HepG2 (cell line): ENCODE results near the gene LZTS2. TPM values are rescaled to one million over a fixed set of nuclear protein-coding genes. Genes with fewer than 3 reads are reported as not detected.

Source experiments
- ETV6 ChIP-seq: sonication (generic); formaldehyde crosslinking; conservative IDR thresholded peaks from 2 replicates; pipeline ENCODE4 v1.4.0; 2020; ENCODE audit warnings: missing genetic modification reagents
- GABPB1 ChIP-seq: IDR thresholded peaks from 2 replicates; pipeline ENCODE4 v1.6.1; 2016; ENCODE audit warnings: mild to moderate bottlenecking, missing genetic modification reagents, moderate library complexity, missing compliant biosample characterization
- GZF1 ChIP-seq: sonication (generic); formaldehyde crosslinking; IDR thresholded peaks from 2 replicates; pipeline ENCODE4 v1.5.1; 2020; ENCODE audit warnings: mild to moderate bottlenecking, missing genetic modification reagents
- HCFC1 ChIP-seq: fragments of 150-350 bp; IDR thresholded peaks from 2 replicates; pipeline ENCODE4 v1.6.1; 2014; ENCODE audit warnings: low read depth, low read length
- HDAC6 ChIP-seq: fragments of 200-600 bp; sonication (generic); IDR thresholded peaks from 2 replicates; pipeline ENCODE4 v1.7.0; 2017; ENCODE audit warnings: mild to moderate bottlenecking, antibody characterized with exemption, low read length, low read depth
- HHEX ChIP-seq: IDR thresholded peaks from 2 replicates; pipeline ENCODE4 v1.6.1; 2016; ENCODE audit warnings: control low read depth
- HOXA5 ChIP-seq: sonication (generic); formaldehyde crosslinking; IDR thresholded peaks from 2 replicates; pipeline ENCODE4 v1.4.0; 2020; ENCODE audit warnings: missing genetic modification reagents
- PLRG1 ChIP-seq: fragments of 450-650 bp; conservative IDR thresholded peaks from 2 replicates; pipeline ENCODE4 v1.6.1; 2016
- SKI ChIP-seq: fragments of 450-650 bp; IDR thresholded peaks from one replicate; pipeline ENCODE4 v1.6.1; 2018; ENCODE audit warnings: mild to moderate bottlenecking; ENCODE audit not compliant: partially characterized antibody
- STAG1 ChIP-seq: sonication (generic); formaldehyde crosslinking; IDR thresholded peaks from 2 replicates; pipeline ENCODE4 v1.4.0; 2020; ENCODE audit warnings: missing genetic modification reagents
- TCF12 ChIP-seq, 2 experiments: fragments of 450-650 bp in 1 of 2; sonication (generic) in 1 of 2; formaldehyde crosslinking in 1 of 2; IDR thresholded peaks; 2 replicates each; pipeline versions ENCODE4 v1.6.1 to v1.8.0; 2017 to 2022; ENCODE audit warnings: antibody characterized with exemption in 1 of 2, mild to moderate bottlenecking in 1 of 2, missing genetic modification reagents in 1 of 2, moderate library complexity in 1 of 2
- ZNF317 ChIP-seq: sonication (generic); formaldehyde crosslinking; IDR thresholded peaks from 2 replicates; pipeline ENCODE4 v1.5.0; 2020; ENCODE audit warnings: mild to moderate bottlenecking, missing genetic modification reagents
- ZNF460 ChIP-seq: sonication (generic); formaldehyde crosslinking; IDR thresholded peaks from 2 replicates; pipeline ENCODE4 v1.5.1; 2020; ENCODE audit warnings: missing genetic modification reagents, mild to moderate bottlenecking, borderline replicate concordance
- ZNF790 ChIP-seq: sonication (generic); formaldehyde crosslinking; IDR thresholded peaks from 2 replicates; pipeline ENCODE4 v1.8.0; 2022; ENCODE audit warnings: missing genetic modification reagents, mild to moderate bottlenecking, borderline replicate concordance
- ZNF891 ChIP-seq: sonication (generic); formaldehyde crosslinking; IDR thresholded peaks from 2 replicates; pipeline ENCODE4 v1.5.0; 2020; ENCODE audit warnings: mild to moderate bottlenecking, missing genetic modification reagents
- polyA plus RNA-seq, 8 experiments: library from polyadenylated mRNA; depleted of rRNA in 3 of 8; stranded (reverse) in 7 of 8; unstranded in 1 of 8; fragments of >200 nt; fragmentation: Illumina TruSeq in 4 of 8; extraction: Trizol in 4 of 8; gene quantifications; 2 replicates each; pipeline versions ENCODE4 v1.2.1 to v1.2.3, GENCODE V29; 2011 to 2016; ENCODE audit warnings: low read depth in 4 of 8, missing spikeins in 1 of 8, mixed read lengths in 1 of 8; ENCODE audit not compliant: insufficient read depth in 1 of 8
- total RNA-seq, 5 experiments: library from RNA; depleted of rRNA; stranded (reverse); fragments of >200 nt; fragmentation: Illumina TruSeq; extraction: Trizol; gene quantifications; 2 replicates each; pipeline ENCODE4 v1.2.3, GENCODE V29; 2016; ENCODE audit warnings: low read depth in 1 of 5
- TF ChIP-seq, protein P1 (sequence below), 2 experiments: sonication (generic) in 1 of 2; formaldehyde crosslinking in 1 of 2; IDR thresholded peaks; 2 replicates each; pipeline versions ENCODE4 v1.4.0 to v1.6.1; 2018 to 2020; ENCODE audit warnings: missing genetic modification reagents in 2 of 2, borderline replicate concordance in 1 of 2, low read depth in 1 of 2, mild to moderate bottlenecking in 1 of 2, missing biosample characterization in 1 of 2
- TF ChIP-seq, protein P2 (sequence below): sonication (generic); formaldehyde crosslinking; IDR thresholded peaks from 2 replicates; pipeline ENCODE4 v1.5.1; 2020; ENCODE audit warnings: missing genetic modification reagents, mild to moderate bottlenecking, borderline replicate concordance
- TF ChIP-seq, protein P3 (sequence below): sonication (generic); formaldehyde crosslinking; IDR thresholded peaks from 2 replicates; pipeline ENCODE4 v1.8.0; 2022; ENCODE audit warnings: mild to moderate bottlenecking, missing genetic modification reagents
- TF ChIP-seq, protein P4 (sequence below): sonication (generic); formaldehyde crosslinking; IDR thresholded peaks from 2 replicates; pipeline ENCODE4 v1.5.0; 2020; ENCODE audit warnings: mild to moderate bottlenecking, missing genetic modification reagents, borderline replicate concordance
- TF ChIP-seq, protein P5 (sequence below): sonication (generic); formaldehyde crosslinking; IDR thresholded peaks from 2 replicates; pipeline ENCODE4 v1.5.0; 2020; ENCODE audit warnings: mild to moderate bottlenecking, low read depth, missing genetic modification reagents, borderline replicate concordance
- TF ChIP-seq, protein P6 (sequence below): sonication (generic); formaldehyde crosslinking; IDR thresholded peaks from 2 replicates; pipeline ENCODE4 v1.5.0; 2020; ENCODE audit warnings: missing genetic modification reagents

LZTS2 gene
- total and polyA plus RNA-seq, 2 of the 13 experiments (the other 11 are each of a cell fraction or from before 2014, with no cell fraction given), result 43.6 to 65.6 TPM

DNA sequence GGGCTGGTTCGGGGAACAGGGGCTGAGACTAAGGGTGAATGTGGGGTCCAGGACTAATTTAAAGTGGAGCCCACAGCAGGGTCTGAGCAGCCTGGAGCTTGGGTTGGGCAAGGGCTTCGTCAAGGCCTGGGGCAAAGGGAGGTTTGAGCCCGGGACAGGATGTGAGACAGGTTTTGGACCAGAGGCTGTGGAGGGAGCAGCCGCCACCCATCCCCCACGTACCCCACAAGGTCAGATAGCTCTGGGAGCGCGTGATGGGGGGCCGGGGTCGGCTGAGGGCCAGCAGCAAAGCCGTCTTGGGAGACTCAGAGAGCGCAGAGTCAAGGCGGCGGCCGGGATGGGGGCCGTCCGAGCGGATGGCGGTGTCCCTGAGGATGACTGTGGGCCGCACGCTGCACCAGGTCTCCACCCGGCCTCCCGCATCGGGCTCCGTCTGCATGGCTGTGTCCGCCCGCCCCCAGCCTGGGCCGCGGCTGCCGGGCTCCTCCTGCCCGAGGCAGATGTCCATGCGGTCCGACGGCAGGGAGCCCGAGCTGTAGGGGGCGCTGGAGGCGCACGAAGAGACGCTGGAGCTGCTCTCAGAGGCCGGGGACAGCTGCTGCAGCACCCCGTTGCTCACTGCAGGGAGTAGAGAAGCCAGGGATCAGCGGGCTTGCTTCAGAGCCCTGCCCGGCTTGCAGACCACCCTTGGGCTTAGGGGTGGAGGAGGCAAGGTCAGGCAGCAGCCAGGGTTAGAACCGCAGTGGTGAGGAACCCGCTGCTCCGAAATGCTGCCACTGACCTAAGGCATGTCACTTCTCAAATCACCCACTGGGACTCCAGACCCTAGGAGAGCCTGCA lies 19.2 kb downstream of the LZTS2 start (continued):
- TF ChIP-seq GABPB1 (CRISPR knock-in tag), result peak; percentile 75
- TF ChIP-seq HHEX (CRISPR knock-in tag), result no peak
- TF ChIP-seq, protein P1, sequence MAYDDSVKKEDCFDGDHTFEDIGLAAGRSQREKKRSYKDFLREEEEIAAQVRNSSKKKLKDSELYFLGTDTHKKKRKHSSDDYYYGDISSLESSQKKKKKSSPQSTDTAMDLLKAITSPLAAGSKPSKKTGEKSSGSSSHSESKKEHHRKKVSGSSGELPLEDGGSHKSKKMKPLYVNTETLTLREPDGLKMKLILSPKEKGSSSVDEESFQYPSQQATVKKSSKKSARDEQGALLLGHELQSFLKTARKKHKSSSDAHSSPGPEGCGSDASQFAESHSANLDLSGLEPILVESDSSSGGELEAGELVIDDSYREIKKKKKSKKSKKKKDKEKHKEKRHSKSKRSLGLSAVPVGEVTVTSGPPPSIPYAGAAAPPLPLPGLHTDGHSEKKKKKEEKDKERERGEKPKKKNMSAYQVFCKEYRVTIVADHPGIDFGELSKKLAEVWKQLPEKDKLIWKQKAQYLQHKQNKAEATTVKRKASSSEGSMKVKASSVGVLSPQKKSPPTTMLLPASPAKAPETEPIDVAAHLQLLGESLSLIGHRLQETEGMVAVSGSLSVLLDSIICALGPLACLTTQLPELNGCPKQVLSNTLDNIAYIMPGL (CRISPR knock-in tag; IDR thresholded peaks at IDR 0.05; ENCODE audit: borderline replicate concordance in 1 of 2, low read depth in 1 of 2), result peak; percentile 97
- TF ChIP-seq, protein P2, sequence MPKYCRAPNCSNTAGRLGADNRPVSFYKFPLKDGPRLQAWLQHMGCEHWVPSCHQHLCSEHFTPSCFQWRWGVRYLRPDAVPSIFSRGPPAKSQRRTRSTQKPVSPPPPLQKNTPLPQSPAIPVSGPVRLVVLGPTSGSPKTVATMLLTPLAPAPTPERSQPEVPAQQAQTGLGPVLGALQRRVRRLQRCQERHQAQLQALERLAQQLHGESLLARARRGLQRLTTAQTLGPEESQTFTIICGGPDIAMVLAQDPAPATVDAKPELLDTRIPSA (CRISPR knock-in tag), result no peak
- TF ChIP-seq, protein P3, sequence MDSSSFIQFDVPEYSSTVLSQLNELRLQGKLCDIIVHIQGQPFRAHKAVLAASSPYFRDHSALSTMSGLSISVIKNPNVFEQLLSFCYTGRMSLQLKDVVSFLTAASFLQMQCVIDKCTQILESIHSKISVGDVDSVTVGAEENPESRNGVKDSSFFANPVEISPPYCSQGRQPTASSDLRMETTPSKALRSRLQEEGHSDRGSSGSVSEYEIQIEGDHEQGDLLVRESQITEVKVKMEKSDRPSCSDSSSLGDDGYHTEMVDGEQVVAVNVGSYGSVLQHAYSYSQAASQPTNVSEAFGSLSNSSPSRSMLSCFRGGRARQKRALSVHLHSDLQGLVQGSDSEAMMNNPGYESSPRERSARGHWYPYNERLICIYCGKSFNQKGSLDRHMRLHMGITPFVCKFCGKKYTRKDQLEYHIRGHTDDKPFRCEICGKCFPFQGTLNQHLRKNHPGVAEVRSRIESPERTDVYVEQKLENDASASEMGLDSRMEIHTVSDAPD (CRISPR knock-in tag), result 0 out of 2 replicates have a peak, but pooled peaks have one; percentile 61
- no peak for TF ChIP-seq ZNF460 (CRISPR knock-in tag)
- TF ChIP-seq TCF12 (IDR thresholded peaks at IDR 0.05), result no peak
- peak; percentile 58; the same call in 1 of the 2 replicates for TF ChIP-seq TCF12 (CRISPR knock-in tag; IDR thresholded peaks at IDR 0.05)
- no peak for TF ChIP-seq HOXA5 (CRISPR knock-in tag)
- no peak for TF ChIP-seq SKI
- no peak for TF ChIP-seq ETV6 (CRISPR knock-in tag)
- TF ChIP-seq, protein P4, sequence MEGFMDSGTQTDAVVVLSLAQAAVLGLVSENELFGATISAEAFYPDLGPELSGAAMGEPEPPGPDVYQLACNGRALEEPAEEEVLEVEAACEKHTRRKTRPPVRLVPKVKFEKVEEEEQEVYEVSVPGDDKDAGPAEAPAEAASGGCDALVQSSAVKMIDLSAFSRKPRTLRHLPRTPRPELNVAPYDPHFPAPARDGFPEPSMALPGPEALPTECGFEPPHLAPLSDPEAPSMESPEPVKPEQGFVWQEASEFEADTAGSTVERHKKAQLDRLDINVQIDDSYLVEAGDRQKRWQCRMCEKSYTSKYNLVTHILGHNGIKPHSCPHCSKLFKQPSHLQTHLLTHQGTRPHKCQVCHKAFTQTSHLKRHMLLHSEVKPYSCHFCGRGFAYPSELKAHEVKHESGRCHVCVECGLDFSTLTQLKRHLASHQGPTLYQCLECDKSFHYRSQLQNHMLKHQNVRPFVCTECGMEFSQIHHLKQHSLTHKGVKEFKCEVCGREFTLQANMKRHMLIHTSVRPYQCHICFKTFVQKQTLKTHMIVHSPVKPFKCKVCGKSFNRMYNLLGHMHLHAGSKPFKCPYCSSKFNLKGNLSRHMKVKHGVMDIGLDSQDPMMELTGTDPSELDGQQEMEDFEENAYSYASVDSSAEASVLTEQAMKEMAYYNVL (CRISPR knock-in tag), result peak; percentile 53; the same call in 1 of the 2 replicates
- TF ChIP-seq GZF1, result 0 out of 2 replicates have a peak, but pooled peaks have one; percentile 38
- no peak for TF ChIP-seq HDAC6
- TF ChIP-seq, protein P5, sequence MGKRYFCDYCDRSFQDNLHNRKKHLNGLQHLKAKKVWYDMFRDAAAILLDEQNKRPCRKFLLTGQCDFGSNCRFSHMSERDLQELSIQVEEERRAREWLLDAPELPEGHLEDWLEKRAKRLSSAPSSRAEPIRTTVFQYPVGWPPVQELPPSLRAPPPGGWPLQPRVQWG, result no peak
- no peak for TF ChIP-seq ZNF891 (CRISPR knock-in tag)
- TF ChIP-seq PLRG1, result no peak
- TF ChIP-seq HCFC1, result no peak
- 0 out of 2 replicates have a peak, but pooled peaks have one; percentile 76 for TF ChIP-seq ZNF790
- TF ChIP-seq, protein P6, sequence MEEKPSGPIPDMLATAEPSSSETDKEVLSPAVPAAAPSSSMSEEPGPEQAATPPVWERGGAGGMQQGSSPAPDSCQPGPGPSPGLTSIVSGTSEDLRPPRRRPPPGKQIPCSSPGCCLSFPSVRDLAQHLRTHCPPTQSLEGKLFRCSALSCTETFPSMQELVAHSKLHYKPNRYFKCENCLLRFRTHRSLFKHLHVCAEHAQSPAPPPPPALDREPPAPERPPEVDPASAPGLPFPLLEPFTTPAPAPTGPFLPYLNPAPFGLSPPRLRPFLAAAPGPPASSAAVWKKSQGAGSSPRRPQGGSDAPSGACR (CRISPR knock-in tag), result no peak
- 0 out of 2 replicates have a peak, but pooled peaks have one; percentile 51 for TF ChIP-seq ZNF317 (CRISPR knock-in tag)
- TF ChIP-seq STAG1, result peak; percentile 84
